ENCODE data around the gene CFAP46.

DNA sequence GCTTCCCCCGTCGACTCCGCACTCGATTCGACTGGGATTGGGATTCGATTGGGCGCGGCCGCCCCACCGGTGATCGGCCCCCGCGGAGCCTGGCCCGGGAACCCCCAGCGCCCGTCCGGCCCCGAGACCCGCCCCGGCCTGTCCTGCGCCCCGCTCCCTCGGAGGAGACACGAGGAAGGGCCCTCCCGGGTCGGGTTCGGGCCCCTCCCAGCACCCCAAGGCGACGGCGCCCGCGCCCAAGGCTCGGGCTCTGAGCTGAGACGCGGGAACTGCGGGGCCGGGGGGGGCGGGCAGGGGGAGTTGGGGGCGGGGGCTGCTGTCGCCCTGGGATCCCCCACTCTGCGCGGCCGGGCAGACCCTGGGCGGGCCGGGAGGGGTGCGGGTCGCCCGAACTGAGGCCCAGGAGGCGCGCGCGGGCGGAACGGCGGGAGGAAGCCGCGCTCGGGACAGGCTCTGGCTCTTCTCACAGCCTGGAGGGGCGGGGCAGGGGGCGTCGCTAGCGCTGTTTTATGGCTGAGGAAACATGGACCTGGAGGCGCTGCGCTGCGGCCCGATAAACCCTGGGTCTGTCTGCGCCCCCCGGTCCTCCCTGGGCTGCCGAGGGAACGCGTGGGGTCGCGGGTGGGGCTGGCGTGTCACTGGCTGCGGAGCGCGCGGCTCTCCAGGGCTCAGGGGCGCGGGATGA is 154.7 kb downstream of the CFAP46 start:
- TF ChIP-seq, protein P1, sequence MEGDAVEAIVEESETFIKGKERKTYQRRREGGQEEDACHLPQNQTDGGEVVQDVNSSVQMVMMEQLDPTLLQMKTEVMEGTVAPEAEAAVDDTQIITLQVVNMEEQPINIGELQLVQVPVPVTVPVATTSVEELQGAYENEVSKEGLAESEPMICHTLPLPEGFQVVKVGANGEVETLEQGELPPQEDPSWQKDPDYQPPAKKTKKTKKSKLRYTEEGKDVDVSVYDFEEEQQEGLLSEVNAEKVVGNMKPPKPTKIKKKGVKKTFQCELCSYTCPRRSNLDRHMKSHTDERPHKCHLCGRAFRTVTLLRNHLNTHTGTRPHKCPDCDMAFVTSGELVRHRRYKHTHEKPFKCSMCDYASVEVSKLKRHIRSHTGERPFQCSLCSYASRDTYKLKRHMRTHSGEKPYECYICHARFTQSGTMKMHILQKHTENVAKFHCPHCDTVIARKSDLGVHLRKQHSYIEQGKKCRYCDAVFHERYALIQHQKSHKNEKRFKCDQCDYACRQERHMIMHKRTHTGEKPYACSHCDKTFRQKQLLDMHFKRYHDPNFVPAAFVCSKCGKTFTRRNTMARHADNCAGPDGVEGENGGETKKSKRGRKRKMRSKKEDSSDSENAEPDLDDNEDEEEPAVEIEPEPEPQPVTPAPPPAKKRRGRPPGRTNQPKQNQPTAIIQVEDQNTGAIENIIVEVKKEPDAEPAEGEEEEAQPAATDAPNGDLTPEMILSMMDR (IDR thresholded peaks at IDR 0.05): no peak
- no peak for TF ChIP-seq POLR2AphosphoS5 (IDR thresholded peaks at IDR 0.05; ENCODE audit: low read depth, low read length)

Measured in Panc1 (cell line).